Measurements from ENCODE around the gene TENM4.

DNA sequence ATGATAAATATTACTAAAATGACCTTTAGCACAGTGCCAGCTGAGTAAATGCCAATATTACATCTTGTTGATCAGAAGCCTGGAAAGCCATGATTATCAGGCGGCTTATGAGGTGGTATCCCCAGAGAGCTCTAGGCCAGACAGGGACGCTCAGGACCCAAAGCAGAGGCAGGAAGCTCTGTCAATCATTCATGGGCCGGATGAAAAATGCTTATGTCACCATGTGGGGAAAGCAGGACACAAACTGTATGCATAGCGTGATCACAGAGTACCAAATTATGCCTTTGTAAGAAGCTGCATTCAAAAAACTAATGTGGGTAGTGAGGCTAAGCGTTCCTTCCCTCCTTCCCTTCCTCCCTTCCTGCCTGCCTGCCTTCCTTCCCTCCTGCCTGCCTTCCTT is 82.6 kb downstream of the TENM4 start:
- TF ChIP-seq, protein P1, sequence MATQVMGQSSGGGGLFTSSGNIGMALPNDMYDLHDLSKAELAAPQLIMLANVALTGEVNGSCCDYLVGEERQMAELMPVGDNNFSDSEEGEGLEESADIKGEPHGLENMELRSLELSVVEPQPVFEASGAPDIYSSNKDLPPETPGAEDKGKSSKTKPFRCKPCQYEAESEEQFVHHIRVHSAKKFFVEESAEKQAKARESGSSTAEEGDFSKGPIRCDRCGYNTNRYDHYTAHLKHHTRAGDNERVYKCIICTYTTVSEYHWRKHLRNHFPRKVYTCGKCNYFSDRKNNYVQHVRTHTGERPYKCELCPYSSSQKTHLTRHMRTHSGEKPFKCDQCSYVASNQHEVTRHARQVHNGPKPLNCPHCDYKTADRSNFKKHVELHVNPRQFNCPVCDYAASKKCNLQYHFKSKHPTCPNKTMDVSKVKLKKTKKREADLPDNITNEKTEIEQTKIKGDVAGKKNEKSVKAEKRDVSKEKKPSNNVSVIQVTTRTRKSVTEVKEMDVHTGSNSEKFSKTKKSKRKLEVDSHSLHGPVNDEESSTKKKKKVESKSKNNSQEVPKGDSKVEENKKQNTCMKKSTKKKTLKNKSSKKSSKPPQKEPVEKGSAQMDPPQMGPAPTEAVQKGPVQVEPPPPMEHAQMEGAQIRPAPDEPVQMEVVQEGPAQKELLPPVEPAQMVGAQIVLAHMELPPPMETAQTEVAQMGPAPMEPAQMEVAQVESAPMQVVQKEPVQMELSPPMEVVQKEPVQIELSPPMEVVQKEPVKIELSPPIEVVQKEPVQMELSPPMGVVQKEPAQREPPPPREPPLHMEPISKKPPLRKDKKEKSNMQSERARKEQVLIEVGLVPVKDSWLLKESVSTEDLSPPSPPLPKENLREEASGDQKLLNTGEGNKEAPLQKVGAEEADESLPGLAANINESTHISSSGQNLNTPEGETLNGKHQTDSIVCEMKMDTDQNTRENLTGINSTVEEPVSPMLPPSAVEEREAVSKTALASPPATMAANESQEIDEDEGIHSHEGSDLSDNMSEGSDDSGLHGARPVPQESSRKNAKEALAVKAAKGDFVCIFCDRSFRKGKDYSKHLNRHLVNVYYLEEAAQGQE (IDR thresholded peaks at IDR 0.05; ENCODE audit: low read depth), result no peak
- no peak for TF ChIP-seq CEBPB (IDR thresholded peaks at IDR 0.05)
- TF ChIP-seq YY1 (IDR thresholded peaks at IDR 0.05; ENCODE audit: low read depth), result no peak
- TF ChIP-seq CREB1 (IDR thresholded peaks at IDR 0.05; ENCODE audit: low read depth), result no peak
- TF ChIP-seq TAF1 (IDR thresholded peaks at IDR 0.05; ENCODE audit: low read depth), result no peak
- TF ChIP-seq, protein P2, sequence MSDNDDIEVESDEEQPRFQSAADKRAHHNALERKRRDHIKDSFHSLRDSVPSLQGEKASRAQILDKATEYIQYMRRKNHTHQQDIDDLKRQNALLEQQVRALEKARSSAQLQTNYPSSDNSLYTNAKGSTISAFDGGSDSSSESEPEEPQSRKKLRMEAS (IDR thresholded peaks at IDR 0.05), result no peak

All from Ishikawa (cell line).